Measurements from ENCODE around the gene SLC6A3. TPM values are rescaled to one million over a fixed set of nuclear protein-coding genes. Genes with fewer than 3 reads are reported as not detected.

SLC6A3 gene
- total RNA-seq, 1 experiment from 2014 or later: 0.74 TPM

GRCh38 chr5:1375871-1376810 is 69.1 kb downstream of the SLC6A3 start (continued):
- TF ChIP-seq ZBTB21 (CRISPR knock-in tag; IDR thresholded peaks at IDR 0.05; ENCODE audit: borderline replicate concordance) (no peak), ATF1 (CRISPR knock-in tag; IDR thresholded peaks at IDR 0.05) (no peak), TEAD4 (CRISPR knock-in tag; IDR thresholded peaks at IDR 0.05) (no peak)

- TF ChIP-seq ZNF138 (CRISPR knock-in tag; conservative IDR thresholded peaks at IDR 0.05): no peak
- no peak for TF ChIP-seq HMGA2 (CRISPR knock-in tag; IDR thresholded peaks at IDR 0.05)
- no peak for TF ChIP-seq CDX4 (CRISPR knock-in tag; IDR thresholded peaks at IDR 0.05; ENCODE audit: borderline replicate concordance)
- no peak for TF ChIP-seq ZNF232 (CRISPR knock-in tag; IDR thresholded peaks at IDR 0.05)
- no peak for TF ChIP-seq ELF4 (CRISPR knock-in tag; IDR thresholded peaks at IDR 0.05; ENCODE audit: low read depth)
- TF ChIP-seq E2F1 (CRISPR knock-in tag; IDR thresholded peaks at IDR 0.05): no peak
- no peak for TF ChIP-seq CTCF (IDR thresholded peaks at IDR 0.05)
- TF ChIP-seq JUN (CRISPR knock-in tag; IDR thresholded peaks at IDR 0.05): no peak
- TF ChIP-seq E2F4 (CRISPR knock-in tag; IDR thresholded peaks at IDR 0.05; ENCODE audit: borderline replicate concordance, low read depth): no peak
- TF ChIP-seq TCF7 (CRISPR knock-in tag; IDR thresholded peaks at IDR 0.05; ENCODE audit: low read depth): no peak
- no peak for TF ChIP-seq AR (CRISPR knock-in tag; IDR thresholded peaks at IDR 0.05)
- no peak for TF ChIP-seq USF1 (CRISPR knock-in tag; IDR thresholded peaks at IDR 0.05)
- TF ChIP-seq TEAD4 (CRISPR knock-in tag; IDR thresholded peaks at IDR 0.05): no peak
- Mint-ChIP-seq H3K27ac (no peak overlapping the region), H3K4me3 (no peak overlapping the region), H3K36me3 (peaks cover under 1% of the 10 kb centered on the region; the same call in 1 of the 2 replicates), H3K27me3 (ENCODE audit: low read depth) (peaks cover 27% of the 10 kb centered on the region), H3K9me3 (peaks cover 2% of the 10 kb centered on the region), H3K4me1 (0 out of 2 replicates have a peak, but pooled peaks cover 4% of the 10 kb centered on the region)
- CTCF ChIA-PET: interaction anchor here (1.0 kb wide), 1 partner anchor 93 kb away, joined by 3 read pairs; no protein-coding TSS in a partner anchor
- no peak for DNase-seq (ENCODE audit: low spot score)
- ATAC-seq: no peak
- POLR2A ChIA-PET: no interaction called here
These were observed 70.6 kb downstream of the SLC6A3 start for GRCh38 chr5:1374679-1375055.
